Mesodermal cell (in vitro differentiated cells): Measurements from ENCODE around the gene SSH2.
"Not testable (repeated sequence)": the region's sequence is repeated elsewhere in the genome, so short reads cannot be mapped to it uniquely, and the experiment has no call there.

Experiments used
- H3K27ac ChIP-seq: 2 replicates; pipeline ENCODE4 v1.7.0; 2013; ENCODE audit warnings: mild to moderate bottlenecking, low read depth, low read length, moderate library complexity; ENCODE audit not compliant: severe bottlenecking
- H3K36me3 ChIP-seq: 2 replicates; pipeline ENCODE4 v1.7.1; 2013; ENCODE audit warnings: mild to moderate bottlenecking, low read length, moderate library complexity; ENCODE audit not compliant: control insufficient read depth, insufficient read depth
- H3K4me1 ChIP-seq: one replicate; pipeline ENCODE4 v1.7.1; 2013; ENCODE audit warnings: mild to moderate bottlenecking, low read length; ENCODE audit not compliant: insufficient read depth, control insufficient read depth, poor library complexity, severe bottlenecking
- H3K4me3 ChIP-seq: 2 replicates; pipeline ENCODE4 v1.7.0; 2013; ENCODE audit warnings: low read length, control low read depth, mild to moderate bottlenecking; ENCODE audit not compliant: insufficient read depth, poor library complexity, severe bottlenecking; ENCODE audit errors: extremely low read depth
- H3K9me3 ChIP-seq: 2 replicates; pipeline ENCODE4 v1.7.1; 2013; ENCODE audit warnings: mild to moderate bottlenecking, low read length, moderate library complexity; ENCODE audit not compliant: control insufficient read depth
- WGBS, 2 experiments: methylation state at CpG; one replicate each; pipeline ENCODE4 v1.1.5; 2013; ENCODE audit warnings: missing lambda C conversion rate in 2 of 2; ENCODE audit not compliant: insufficient coverage in 2 of 2; 5-methylcytosine and 5-hydroxymethylcytosine counted together

The SSH2 gene

DNA sequence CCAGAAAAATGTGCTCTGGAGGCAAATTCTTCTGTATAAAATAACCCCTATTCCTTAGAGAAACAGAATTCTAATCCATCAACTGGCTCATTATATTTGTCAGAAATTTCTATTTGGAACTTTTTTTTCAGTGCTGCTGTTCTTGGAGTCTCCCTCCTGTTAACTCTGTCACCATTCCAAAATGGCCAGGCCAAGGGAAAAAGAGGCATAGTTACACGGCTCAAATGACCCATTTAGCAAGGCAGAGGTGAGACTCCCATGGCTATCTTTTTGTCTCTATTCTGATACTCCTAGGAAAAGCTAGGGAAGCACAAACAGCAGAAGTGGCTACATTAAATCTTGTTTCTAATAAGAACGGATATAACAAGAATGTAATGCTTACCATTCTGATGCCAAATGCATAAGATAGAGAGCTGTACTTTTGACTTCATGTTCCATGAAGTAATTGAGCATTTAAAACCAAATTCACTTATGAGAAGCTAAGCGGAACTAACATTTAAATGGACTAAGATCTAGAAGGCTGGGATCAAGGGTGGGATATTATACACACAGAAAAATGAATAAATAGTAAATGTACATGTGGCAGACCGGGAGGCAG lies 242.9 kb downstream of the SSH2 start:
- no peak overlapping the region for H3K4me3 ChIP-seq
- H3K9me3 ChIP-seq = no peaks in the 10 kb centered on the region
- H3K36me3 ChIP-seq = peaks cover 9% of the 10 kb centered on the region
- WGBS, 2 experiments = 100% methylated on average over 1 of the region's 4 CpGs; no CpG with 5 or more reads in 1 of the 2 experiments
- H3K4me1 ChIP-seq = peaks cover 15% of the 10 kb centered on the region
- no peak overlapping the region for H3K27ac ChIP-seq

DNA sequence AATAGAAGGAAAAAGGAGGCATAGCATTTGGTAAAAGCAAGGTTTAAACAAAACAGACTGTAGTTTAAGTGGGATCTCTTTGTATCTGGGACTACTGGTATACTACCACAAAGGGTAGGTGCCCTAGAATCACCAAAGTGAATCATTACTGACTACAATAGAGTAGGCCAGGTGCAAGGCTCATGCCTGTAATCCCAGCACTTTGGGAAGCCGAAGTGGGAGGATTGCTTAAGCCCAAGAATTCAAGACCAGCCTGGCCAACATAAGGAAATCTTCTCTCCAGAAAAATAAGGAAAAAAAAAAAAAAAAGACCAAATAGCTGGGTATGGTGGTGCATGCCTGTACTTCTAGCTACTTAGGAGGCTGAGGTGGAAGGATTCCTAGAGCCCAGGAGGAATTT lies 246.5 kb downstream of the SSH2 start:
- Histone ChIP-seq H3K36me3 (peaks cover 14% of the 10 kb centered on the region), H3K9me3 (no peaks in the 10 kb centered on the region), H3K27ac (peak overlapping the region; percentile 48), H3K4me1 (peaks cover 20% of the 10 kb centered on the region), H3K4me3 (no peak overlapping the region)
- WGBS, 2 experiments = 71% methylated on average over 1 of the region's 1 CpG; no CpG with 5 or more reads in 1 of the 2 experiments

DNA sequence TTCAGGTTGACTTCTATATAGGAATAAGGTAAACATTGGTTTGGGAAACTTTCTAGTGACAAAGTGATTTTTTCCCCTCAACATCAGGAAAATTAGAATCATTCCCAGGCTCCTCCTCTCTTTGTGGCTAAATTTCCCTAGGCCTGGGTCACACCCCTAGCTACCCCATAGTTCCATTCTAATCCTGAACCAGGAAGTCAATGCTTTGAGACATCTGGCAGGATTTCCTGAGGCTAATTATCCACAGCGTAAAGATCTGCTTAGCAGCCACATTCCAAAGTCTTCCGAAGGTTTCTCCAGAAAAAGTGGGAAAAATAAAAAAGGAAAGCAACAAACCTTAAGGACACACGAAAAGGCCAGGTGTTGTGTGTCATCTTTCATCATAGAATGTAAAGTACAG lies 247.0 kb downstream of the SSH2 start:
- H3K27ac ChIP-seq = peak overlapping the region; percentile 48
- H3K4me1 ChIP-seq = peaks cover 20% of the 10 kb centered on the region
- no peaks in the 10 kb centered on the region for H3K9me3 ChIP-seq
- 74% methylated on average over 3 of the region's 3 CpGs; no CpG with 5 or more reads in 1 of the 2 experiments for WGBS, 2 experiments
- peaks cover 16% of the 10 kb centered on the region for H3K36me3 ChIP-seq
- H3K4me3 ChIP-seq = no peak overlapping the region

DNA sequence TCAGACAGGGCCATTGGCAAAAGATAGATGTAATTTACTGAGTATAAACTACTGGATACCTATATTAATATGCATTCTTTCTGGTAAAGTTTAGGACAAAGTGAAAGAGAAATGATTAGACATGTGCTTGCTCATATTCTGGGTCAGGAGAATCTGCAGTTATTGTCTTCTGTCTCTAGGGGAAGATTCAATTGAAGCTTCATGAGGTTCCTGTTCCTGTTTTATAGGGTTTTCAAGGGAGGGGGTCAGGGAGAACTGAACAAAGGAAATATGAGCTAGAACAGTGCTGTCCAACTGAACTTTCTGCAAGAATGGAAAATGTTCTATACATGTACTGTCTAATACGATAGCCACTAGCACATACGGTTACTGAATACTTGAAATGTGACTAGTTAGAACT lies 248.0 kb downstream of the SSH2 start:
- Histone ChIP-seq H3K4me1 (peaks cover 20% of the 10 kb centered on the region), H3K4me3 (no peak overlapping the region), H3K9me3 (no peaks in the 10 kb centered on the region), H3K36me3 (peaks cover 22% of the 10 kb centered on the region), H3K27ac (no peak overlapping the region)
- WGBS, 2 experiments = no CpG with 5 or more reads among the region's 2 CpGs

DNA sequence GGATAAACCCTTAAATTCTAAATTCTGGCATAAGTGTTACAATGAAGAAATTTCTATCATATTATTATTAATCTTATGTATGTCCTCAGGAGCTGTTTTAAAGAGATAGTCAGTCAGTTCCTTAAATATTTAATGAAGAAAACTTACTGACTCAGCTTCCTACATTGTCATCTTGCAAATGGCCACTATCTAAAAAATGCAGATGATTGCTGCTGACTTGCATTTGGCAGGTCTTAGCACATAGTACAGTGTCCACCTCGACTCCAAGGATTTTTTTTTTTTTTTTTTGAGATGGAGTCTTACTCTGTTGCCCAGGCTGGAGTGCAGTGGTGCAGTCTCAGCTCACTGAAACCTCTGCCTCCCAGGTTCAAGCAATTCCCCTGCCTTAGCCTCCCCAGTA lies 252.2 kb downstream of the SSH2 start:
- Histone ChIP-seq H3K27ac (no peak overlapping the region), H3K4me1 (peaks cover 12% of the 10 kb centered on the region), H3K36me3 (peaks cover 41% of the 10 kb centered on the region), H3K4me3 (no peak overlapping the region), H3K9me3 (no peaks in the 10 kb centered on the region)
- 80% methylated on average over 1 of the region's 1 CpG; no CpG with 5 or more reads in 1 of the 2 experiments for WGBS, 2 experiments

DNA sequence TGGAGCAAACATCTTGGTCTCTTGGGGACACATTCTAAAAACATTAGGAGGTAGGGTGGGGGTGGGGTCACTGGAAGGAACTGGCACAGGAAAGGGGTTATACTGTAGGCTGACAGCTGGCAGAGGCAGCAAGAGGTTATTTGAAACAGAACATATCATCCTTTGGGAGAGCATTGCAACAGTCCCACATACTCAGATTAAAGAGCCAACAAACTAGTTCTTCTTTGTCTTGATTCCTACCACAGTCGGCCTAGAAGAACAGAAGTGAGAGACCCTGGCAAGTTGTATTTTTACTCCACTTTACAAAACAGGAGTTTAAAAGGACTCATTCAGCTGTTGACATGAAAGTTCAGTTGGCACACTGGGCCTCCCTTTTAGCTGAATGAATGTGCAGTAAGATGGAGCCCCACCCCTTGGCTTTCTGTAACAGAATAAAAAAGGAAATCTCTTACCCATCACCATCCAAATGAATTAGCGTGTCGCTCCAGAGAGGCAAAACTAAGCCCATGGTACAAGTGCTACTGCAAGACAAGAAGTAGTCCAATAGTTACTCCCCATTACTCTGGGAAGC lies 252.7 kb downstream of the SSH2 start:
- Histone ChIP-seq H3K27ac (no peak overlapping the region), H3K4me1 (peaks cover 7% of the 10 kb centered on the region), H3K9me3 (no peaks in the 10 kb centered on the region), H3K36me3 (peaks cover 41% of the 10 kb centered on the region), H3K4me3 (no peak overlapping the region)
- WGBS, 2 experiments = 93% methylated on average over 3 of the region's 3 CpGs; no CpG with 5 or more reads in 1 of the 2 experiments

DNA sequence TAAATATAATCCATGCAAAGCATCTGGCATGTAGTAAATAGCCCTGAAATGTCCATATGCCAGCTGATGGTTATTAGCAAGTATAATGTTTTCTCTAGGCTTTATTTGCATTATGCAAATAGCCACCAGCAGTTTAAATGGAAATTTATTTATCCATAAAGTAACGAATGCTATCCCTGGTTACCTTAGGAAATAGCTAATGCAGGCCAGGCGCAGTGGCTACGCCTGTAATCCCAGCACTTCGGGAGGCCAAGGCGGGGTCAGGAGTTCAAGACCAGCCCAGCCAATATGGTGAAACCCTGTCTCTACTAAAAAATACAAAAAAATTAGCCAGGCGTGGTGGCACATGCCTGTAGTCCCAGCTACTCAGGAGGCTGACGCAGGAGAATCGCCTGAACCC lies 254.1 kb downstream of the SSH2 start:
- not testable (repeated sequence) for H3K27ac ChIP-seq, H3K4me1 ChIP-seq, H3K4me3 ChIP-seq, H3K9me3 ChIP-seq
- peaks cover 50% of the 10 kb centered on the region for H3K36me3 ChIP-seq
- WGBS, 2 experiments = 91 to 98% methylated on average over 7 to 8 of the region's 8 CpGs

- no peaks in the 10 kb centered on the region for H3K4me1 ChIP-seq
- H3K36me3 ChIP-seq = peaks cover 57% of the 10 kb centered on the region
- H3K27ac ChIP-seq = no peak overlapping the region
- 86 to 100% methylated on average over 1 of the region's 1 CpG for WGBS, 2 experiments
- H3K9me3 ChIP-seq = no peaks in the 10 kb centered on the region
- H3K4me3 ChIP-seq = no peak overlapping the region
Observed at GRCh38 chr17:29674281-29674680, 255.7 kb downstream of the SSH2 start.

DNA sequence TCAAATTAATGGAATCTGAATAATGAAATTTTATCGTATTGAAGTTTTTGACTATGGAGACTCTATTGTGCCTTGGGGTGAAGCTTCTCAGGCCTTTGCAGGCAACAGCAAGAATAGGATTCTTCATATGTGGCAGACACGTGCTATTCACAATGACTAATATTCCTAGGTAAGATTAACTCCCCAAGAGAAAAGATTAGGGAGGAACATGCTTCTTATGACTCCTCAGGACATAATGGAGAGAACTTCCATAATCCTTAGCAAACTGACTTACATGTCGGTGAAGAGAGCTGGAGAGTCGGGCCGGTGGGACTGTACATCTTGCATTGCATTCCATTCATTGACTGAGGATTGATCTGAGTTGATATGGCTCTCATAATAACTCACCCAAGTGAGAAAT lies 258.4 kb downstream of the SSH2 start:
- H3K36me3 ChIP-seq = peaks cover 57% of the 10 kb centered on the region
- no peak overlapping the region for H3K4me3 ChIP-seq
- H3K9me3 ChIP-seq = no peaks in the 10 kb centered on the region
- 95 to 100% methylated on average over 2 to 4 of the region's 5 CpGs for WGBS, 2 experiments
- H3K4me1 ChIP-seq = no peaks in the 10 kb centered on the region
- H3K27ac ChIP-seq = no peak overlapping the region

- H3K4me3 ChIP-seq = no peak overlapping the region
- H3K9me3 ChIP-seq = no peaks in the 10 kb centered on the region
- no peak overlapping the region for H3K27ac ChIP-seq
- no peaks in the 10 kb centered on the region for H3K4me1 ChIP-seq
- peaks cover 67% of the 10 kb centered on the region for H3K36me3 ChIP-seq
Observed at GRCh38 chr17:29669266-29669665, 260.8 kb downstream of the SSH2 start.

DNA sequence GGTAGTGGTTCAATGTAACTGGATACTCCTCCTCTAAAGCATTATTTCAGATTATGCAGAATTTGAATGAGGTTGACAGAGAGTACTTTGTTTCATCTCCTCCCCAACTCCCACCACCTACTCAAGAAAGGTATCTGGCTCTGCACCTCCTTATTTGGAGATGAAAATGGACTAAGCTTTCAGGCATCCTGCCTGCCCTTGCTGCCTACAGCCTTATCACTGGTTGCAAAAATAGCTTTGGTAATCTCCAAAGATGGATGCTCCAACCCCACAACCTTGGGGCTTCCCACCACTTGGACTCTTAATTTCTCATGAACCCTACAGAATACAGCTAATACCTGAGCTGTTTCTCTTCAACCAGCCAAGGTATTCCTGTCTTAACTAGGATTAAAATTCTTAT lies 262.1 kb downstream of the SSH2 start:
- H3K27ac ChIP-seq = peak overlapping the region; percentile 55
- no peak overlapping the region for H3K4me3 ChIP-seq
- no peaks in the 10 kb centered on the region for H3K9me3 ChIP-seq
- H3K36me3 ChIP-seq = peaks cover 63% of the 10 kb centered on the region
- H3K4me1 ChIP-seq = peaks cover 2% of the 10 kb centered on the region
